ENCODE results near the gene TCP1.
A peak's percentile ranks its signal among the peaks of the same experiment; 100 is the strongest.
"Not testable (repeated sequence)": the region's sequence is repeated elsewhere in the genome, so short reads cannot be mapped to it uniquely, and the experiment has no call there.

The TCP1 gene

GRCh38 chr6:159794976-159795375, 5.6 kb upstream of the TCP1 start:
- H3K4me3 ChIP-seq (ENCODE audit: low read length); H3K9me3 ChIP-seq (ENCODE audit: control insufficient read depth, low read length); H3K9ac ChIP-seq (ENCODE audit: low read length); DNase-seq (ENCODE audit: low read depth); H3K27me3 ChIP-seq (replicated peaks; ENCODE audit: control insufficient read depth, insufficient read depth, low read length): not testable (repeated sequence)
- peaks cover 16% of the 10 kb centered on the region for H3K4me1 ChIP-seq (ENCODE audit: control insufficient read depth, insufficient read depth, low read length)
- peaks cover 61% of the 10 kb centered on the region for H3K36me3 ChIP-seq (ENCODE audit: control insufficient read depth, insufficient read depth, low read length, severe bottlenecking)

GRCh38 chr6:159790956-159791598, 1.7 kb upstream of the TCP1 start:
- Histone ChIP-seq H3K9me3 (ENCODE audit: control insufficient read depth, low read length) (no peaks in the 10 kb centered on the region), H3K4me3 (ENCODE audit: low read length) (peak overlapping the region; percentile 95), H3K27me3 (replicated peaks; ENCODE audit: control insufficient read depth, insufficient read depth, low read length) (no peaks in the 10 kb centered on the region), H3K36me3 (ENCODE audit: control insufficient read depth, insufficient read depth, low read length, severe bottlenecking) (peaks cover 39% of the 10 kb centered on the region), H3K9ac (ENCODE audit: low read length) (peak overlapping the region; percentile 96), H3K4me1 (ENCODE audit: control insufficient read depth, insufficient read depth, low read length) (peaks cover 40% of the 10 kb centered on the region)
- no peak for DNase-seq (ENCODE audit: low read depth)

- H3K4me1 ChIP-seq (ENCODE audit: control insufficient read depth, insufficient read depth, low read length): peaks cover 44% of the 10 kb centered on the region
- DNase-seq (ENCODE audit: low read depth): peak; percentile 98
- no peaks in the 10 kb centered on the region for H3K27me3 ChIP-seq (replicated peaks; ENCODE audit: control insufficient read depth, insufficient read depth, low read length)
- H3K4me3 ChIP-seq (ENCODE audit: low read length): peak within 1 kb of the TSS; percentile 95
- H3K9ac ChIP-seq (ENCODE audit: low read length): peak within 1 kb of the TSS; percentile 96
- H3K36me3 ChIP-seq (ENCODE audit: control insufficient read depth, insufficient read depth, low read length, severe bottlenecking): peaks cover 42% of the 10 kb centered on the region
- H3K9me3 ChIP-seq (ENCODE audit: control insufficient read depth, low read length): no peaks in the 10 kb centered on the region
These were observed 950 bp upstream of the TCP1 start, which contains the start of gene MRPL18 for GRCh38 chr6:159790149-159790955. Gene MRPL18 (plus strand): TSS chr6:159790467. CDS start chr6:159790588, 121 bp downstream.

GRCh38 chr6:159788753-159789376, 537 bp downstream of the TCP1 start:
- DNase-seq (ENCODE audit: low read depth): peak; percentile 71
- Histone ChIP-seq H3K36me3 (ENCODE audit: control insufficient read depth, insufficient read depth, low read length, severe bottlenecking) (peaks cover 50% of the 10 kb centered on the region), H3K27me3 (replicated peaks; ENCODE audit: control insufficient read depth, insufficient read depth, low read length) (no peaks in the 10 kb centered on the region), H3K9me3 (ENCODE audit: control insufficient read depth, low read length) (no peaks in the 10 kb centered on the region), H3K4me3 (ENCODE audit: low read length) (peak overlapping the region; percentile 95), H3K4me1 (ENCODE audit: control insufficient read depth, insufficient read depth, low read length) (peaks cover 44% of the 10 kb centered on the region), H3K9ac (ENCODE audit: low read length) (peak overlapping the region; percentile 96)

- Histone ChIP-seq H3K9me3 (ENCODE audit: control insufficient read depth, low read length) (no peaks in the 10 kb centered on the region), H3K36me3 (ENCODE audit: control insufficient read depth, insufficient read depth, low read length, severe bottlenecking) (peaks cover 53% of the 10 kb centered on the region), H3K9ac (ENCODE audit: low read length) (peak overlapping the region; percentile 96), H3K4me3 (ENCODE audit: low read length) (peak overlapping the region; percentile 95), H3K27me3 (replicated peaks; ENCODE audit: control insufficient read depth, insufficient read depth, low read length) (no peaks in the 10 kb centered on the region), H3K4me1 (ENCODE audit: control insufficient read depth, insufficient read depth, low read length) (peaks cover 44% of the 10 kb centered on the region)
- no peak for DNase-seq (ENCODE audit: low read depth)
These were observed 1.1 kb downstream of the TCP1 start for GRCh38 chr6:159788276-159788675.

GRCh38 chr6:159778542-159779103, 10.8 kb downstream of the TCP1 start:
- peaks cover 100% of the 10 kb centered on the region for H3K36me3 ChIP-seq (ENCODE audit: control insufficient read depth, insufficient read depth, low read length, severe bottlenecking)

GRCh38 chr6:159778131-159778530, 11.3 kb downstream of the TCP1 start:
- peaks cover 100% of the 10 kb centered on the region for H3K36me3 ChIP-seq (ENCODE audit: control insufficient read depth, insufficient read depth, low read length, severe bottlenecking)
- no peak overlapping the region for H3K4me3 ChIP-seq (ENCODE audit: low read length)
- no peaks in the 10 kb centered on the region for H3K27me3 ChIP-seq (replicated peaks; ENCODE audit: control insufficient read depth, insufficient read depth, low read length)
- H3K9ac ChIP-seq (ENCODE audit: low read length): no peak overlapping the region
- no peaks in the 10 kb centered on the region for H3K4me1 ChIP-seq (ENCODE audit: control insufficient read depth, insufficient read depth, low read length)
- no peak for DNase-seq (ENCODE audit: low read depth)
- no peaks in the 10 kb centered on the region for H3K9me3 ChIP-seq (ENCODE audit: control insufficient read depth, low read length)

More at GRCh38 chr6:159778542-159779103, 10.8 kb downstream of the TCP1 start:
- no peak overlapping the region for H3K9ac ChIP-seq (ENCODE audit: low read length)
- H3K4me1 ChIP-seq (ENCODE audit: control insufficient read depth, insufficient read depth, low read length): no peaks in the 10 kb centered on the region
- no peaks in the 10 kb centered on the region for H3K27me3 ChIP-seq (replicated peaks; ENCODE audit: control insufficient read depth, insufficient read depth, low read length)
- no peak overlapping the region for H3K4me3 ChIP-seq (ENCODE audit: low read length)
- H3K9me3 ChIP-seq (ENCODE audit: control insufficient read depth, low read length): no peaks in the 10 kb centered on the region
- DNase-seq (ENCODE audit: low read depth): no peak

GRCh38 chr6:159777240-159777904, 12.0 kb downstream of the TCP1 start:
- DNase-seq (ENCODE audit: low read depth): no peak
- H3K9me3 ChIP-seq (ENCODE audit: control insufficient read depth, low read length): no peaks in the 10 kb centered on the region

GRCh38 chr6:159772196-159772595, 17.2 kb downstream of the TCP1 start:
- no peaks in the 10 kb centered on the region for H3K9me3 ChIP-seq (ENCODE audit: control insufficient read depth, low read length)
- no peak for DNase-seq (ENCODE audit: low read depth)
- H3K36me3 ChIP-seq (ENCODE audit: control insufficient read depth, insufficient read depth, low read length, severe bottlenecking): peaks cover 99% of the 10 kb centered on the region
- H3K9ac ChIP-seq (ENCODE audit: low read length): no peak overlapping the region
- H3K4me1 ChIP-seq (ENCODE audit: control insufficient read depth, insufficient read depth, low read length): no peaks in the 10 kb centered on the region
- no peaks in the 10 kb centered on the region for H3K27me3 ChIP-seq (replicated peaks; ENCODE audit: control insufficient read depth, insufficient read depth, low read length)
- H3K4me3 ChIP-seq (ENCODE audit: low read length): no peak overlapping the region

More at GRCh38 chr6:159777240-159777904, 12.0 kb downstream of the TCP1 start:
- no peaks in the 10 kb centered on the region for H3K27me3 ChIP-seq (replicated peaks; ENCODE audit: control insufficient read depth, insufficient read depth, low read length)
- H3K4me3 ChIP-seq (ENCODE audit: low read length): no peak overlapping the region
- H3K36me3 ChIP-seq (ENCODE audit: control insufficient read depth, insufficient read depth, low read length, severe bottlenecking): peaks cover 100% of the 10 kb centered on the region
- no peaks in the 10 kb centered on the region for H3K4me1 ChIP-seq (ENCODE audit: control insufficient read depth, insufficient read depth, low read length)
- H3K9ac ChIP-seq (ENCODE audit: low read length): no peak overlapping the region

- no peaks in the 10 kb centered on the region for H3K27me3 ChIP-seq (replicated peaks; ENCODE audit: control insufficient read depth, insufficient read depth, low read length)
- no peaks in the 10 kb centered on the region for H3K4me1 ChIP-seq (ENCODE audit: control insufficient read depth, insufficient read depth, low read length)
- DNase-seq (ENCODE audit: low read depth): no peak
- H3K4me3 ChIP-seq (ENCODE audit: low read length): no peak overlapping the region
- no peak overlapping the region for H3K9ac ChIP-seq (ENCODE audit: low read length)
- H3K36me3 ChIP-seq (ENCODE audit: control insufficient read depth, insufficient read depth, low read length, severe bottlenecking): peaks cover 98% of the 10 kb centered on the region
- no peaks in the 10 kb centered on the region for H3K9me3 ChIP-seq (ENCODE audit: control insufficient read depth, low read length)
These were observed 19.9 kb downstream of the TCP1 start for GRCh38 chr6:159769470-159769869.

Data from adipocyte (in vitro differentiated cells).